ENCODE results near the gene PNPLA1.

Gene PNPLA1

GRCh38 chr6:36268478-36269275, 1.2 kb upstream of the PNPLA1 start:
- Mint-ChIP-seq H3K4me3 (no peak overlapping the region), H3K9me3 (ENCODE audit: low read depth) (no peaks in the 10 kb centered on the region), H3K27ac (no peak overlapping the region), H3K4me1 (ENCODE audit: low read depth) (no peaks in the 10 kb centered on the region), H3K36me3 (no peaks in the 10 kb centered on the region), H3K27me3 (no peaks in the 10 kb centered on the region)

- Mint-ChIP-seq H3K9me3 (ENCODE audit: low read depth) (no peaks in the 10 kb centered on the region), H3K27me3 (no peaks in the 10 kb centered on the region), H3K27ac (no peak overlapping the region)
Observed at GRCh38 chr6:36272234-36272633, 2.4 kb downstream of the PNPLA1 start.

GRCh38 chr6:36273067-36273466, 3.2 kb downstream of the PNPLA1 start:
- Mint-ChIP-seq H3K27me3 (peaks cover 2% of the 10 kb centered on the region), H3K27ac (no peak overlapping the region), H3K4me3 (no peak overlapping the region), H3K9me3 (ENCODE audit: low read depth) (no peaks in the 10 kb centered on the region), H3K4me1 (ENCODE audit: low read depth) (no peaks in the 10 kb centered on the region), H3K36me3 (no peaks in the 10 kb centered on the region)

More at GRCh38 chr6:36272234-36272633, 2.4 kb downstream of the PNPLA1 start:
- no peaks in the 10 kb centered on the region for H3K4me1 Mint-ChIP-seq (ENCODE audit: low read depth)
- no peaks in the 10 kb centered on the region for H3K36me3 Mint-ChIP-seq
- H3K4me3 Mint-ChIP-seq: no peak overlapping the region

- H3K27ac Mint-ChIP-seq: no peak overlapping the region
Observed at GRCh38 chr6:36273802-36274514, 4.1 kb downstream of the PNPLA1 start.

GRCh38 chr6:36276581-36277536, 7.0 kb downstream of the PNPLA1 start:
- no peaks in the 10 kb centered on the region for H3K9me3 Mint-ChIP-seq (ENCODE audit: low read depth)
- H3K27ac Mint-ChIP-seq: no peak overlapping the region
- no peaks in the 10 kb centered on the region for H3K36me3 Mint-ChIP-seq
- H3K27me3 Mint-ChIP-seq: peaks cover 20% of the 10 kb centered on the region
- no peaks in the 10 kb centered on the region for H3K4me1 Mint-ChIP-seq (ENCODE audit: low read depth)
- no peak overlapping the region for H3K4me3 Mint-ChIP-seq

More at GRCh38 chr6:36273802-36274514, 4.1 kb downstream of the PNPLA1 start:
- Mint-ChIP-seq H3K27me3 (peaks cover 6% of the 10 kb centered on the region), H3K36me3 (no peaks in the 10 kb centered on the region), H3K4me3 (no peak overlapping the region), H3K9me3 (ENCODE audit: low read depth) (no peaks in the 10 kb centered on the region), H3K4me1 (ENCODE audit: low read depth) (no peaks in the 10 kb centered on the region)

- Mint-ChIP-seq H3K36me3 (no peaks in the 10 kb centered on the region), H3K4me3 (no peak overlapping the region), H3K4me1 (ENCODE audit: low read depth) (no peaks in the 10 kb centered on the region), H3K9me3 (ENCODE audit: low read depth) (no peaks in the 10 kb centered on the region), H3K27me3 (peaks cover 21% of the 10 kb centered on the region), H3K27ac (no peak overlapping the region)
Observed at GRCh38 chr6:36277946-36278470, 8.1 kb downstream of the PNPLA1 start.

- Mint-ChIP-seq H3K27me3 (peaks cover 39% of the 10 kb centered on the region), H3K4me3 (no peak overlapping the region), H3K36me3 (no peaks in the 10 kb centered on the region), H3K27ac (no peak overlapping the region), H3K4me1 (ENCODE audit: low read depth) (no peaks in the 10 kb centered on the region), H3K9me3 (ENCODE audit: low read depth) (no peaks in the 10 kb centered on the region)
Observed at GRCh38 chr6:36280467-36280866, 10.6 kb downstream of the PNPLA1 start.

- Mint-ChIP-seq H3K9me3 (ENCODE audit: low read depth) (no peaks in the 10 kb centered on the region), H3K4me1 (ENCODE audit: low read depth) (peaks cover 3% of the 10 kb centered on the region), H3K4me3 (no peak overlapping the region), H3K36me3 (no peaks in the 10 kb centered on the region), H3K27ac (no peak overlapping the region), H3K27me3 (peaks cover 44% of the 10 kb centered on the region)
Observed at GRCh38 chr6:36280983-36281382, 11.1 kb downstream of the PNPLA1 start.

GRCh38 chr6:36283608-36284007, 13.7 kb downstream of the PNPLA1 start:
- Mint-ChIP-seq H3K9me3 (ENCODE audit: low read depth) (no peaks in the 10 kb centered on the region), H3K36me3 (no peaks in the 10 kb centered on the region), H3K4me3 (no peak overlapping the region), H3K4me1 (ENCODE audit: low read depth) (peaks cover 12% of the 10 kb centered on the region), H3K27ac (no peak overlapping the region), H3K27me3 (peaks cover 39% of the 10 kb centered on the region)

GRCh38 chr6:36284359-36284758, 14.5 kb downstream of the PNPLA1 start:
- Mint-ChIP-seq H3K36me3 (no peaks in the 10 kb centered on the region), H3K27me3 (peaks cover 39% of the 10 kb centered on the region), H3K9me3 (ENCODE audit: low read depth) (no peaks in the 10 kb centered on the region), H3K4me1 (ENCODE audit: low read depth) (peaks cover 12% of the 10 kb centered on the region), H3K27ac (no peak overlapping the region), H3K4me3 (no peak overlapping the region)

- H3K36me3 Mint-ChIP-seq: no peaks in the 10 kb centered on the region
- H3K9me3 Mint-ChIP-seq (ENCODE audit: low read depth): no peaks in the 10 kb centered on the region
- H3K27me3 Mint-ChIP-seq: peaks cover 35% of the 10 kb centered on the region
- H3K4me1 Mint-ChIP-seq (ENCODE audit: low read depth): peaks cover 12% of the 10 kb centered on the region
- no peak overlapping the region for H3K4me3 Mint-ChIP-seq
- H3K27ac Mint-ChIP-seq: no peak overlapping the region
Observed at GRCh38 chr6:36285187-36285671, 15.4 kb downstream of the PNPLA1 start.

- Mint-ChIP-seq H3K27me3 (peaks cover 31% of the 10 kb centered on the region), H3K36me3 (no peaks in the 10 kb centered on the region), H3K27ac (no peak overlapping the region), H3K4me1 (ENCODE audit: low read depth) (peaks cover 12% of the 10 kb centered on the region), H3K9me3 (ENCODE audit: low read depth) (no peaks in the 10 kb centered on the region), H3K4me3 (no peak overlapping the region)
Observed at GRCh38 chr6:36285797-36286196, 15.9 kb downstream of the PNPLA1 start.

- H3K36me3 Mint-ChIP-seq: no peaks in the 10 kb centered on the region
- H3K27ac Mint-ChIP-seq: no peak overlapping the region
- H3K4me3 Mint-ChIP-seq: no peak overlapping the region
- no peaks in the 10 kb centered on the region for H3K9me3 Mint-ChIP-seq (ENCODE audit: low read depth)
- H3K4me1 Mint-ChIP-seq (ENCODE audit: low read depth): peaks cover 12% of the 10 kb centered on the region
- H3K27me3 Mint-ChIP-seq: peaks cover 25% of the 10 kb centered on the region
Observed at GRCh38 chr6:36286858-36287257, 17.0 kb downstream of the PNPLA1 start.

GRCh38 chr6:36289281-36289878, 19.5 kb downstream of the PNPLA1 start:
- Mint-ChIP-seq H3K9me3 (ENCODE audit: low read depth) (no peaks in the 10 kb centered on the region), H3K4me1 (ENCODE audit: low read depth) (peaks cover 12% of the 10 kb centered on the region), H3K4me3 (no peak overlapping the region), H3K36me3 (no peaks in the 10 kb centered on the region), H3K27ac (no peak overlapping the region), H3K27me3 (peaks cover 13% of the 10 kb centered on the region)
